ENCODE data around the gene TNPO1. TPM values are rescaled to one million over a fixed set of nuclear protein-coding genes. Genes with fewer than 3 reads are reported as not detected.

TNPO1 gene
- total and polyA plus RNA-seq, 2 experiments from 2014 or later: 98.9 to 167 TPM

GRCh38 chr5:72949481-72949880, 133.0 kb downstream of the TNPO1 start:
- Histone ChIP-seq H3K4me3 (no peak overlapping the region), H3K9ac (no peak overlapping the region), H4K20me1 (ENCODE audit: insufficient read depth) (no peaks in the 10 kb centered on the region), H3K4me2 (ENCODE audit: unreplicated experiment) (no peak overlapping the region), H3K36me3 (ENCODE audit: low read depth) (no peaks in the 10 kb centered on the region), H3K9me3 (ENCODE audit: low read depth) (no peaks in the 10 kb centered on the region), H3K4me1 (ENCODE audit: insufficient read depth) (peaks cover 28% of the 10 kb centered on the region), H3K79me2 (ENCODE audit: insufficient read depth) (no peaks in the 10 kb centered on the region), H2AFZ (no peak overlapping the region), H3F3A (ENCODE audit: insufficient read depth) (peaks cover 26% of the 10 kb centered on the region), H3K27ac (no peak overlapping the region), H3K9me2 (ENCODE audit: insufficient read depth) (no peaks in the 10 kb centered on the region), H3K27me3 (replicated peaks; ENCODE audit: insufficient read depth) (no peaks in the 10 kb centered on the region)
- in situ Hi-C loops (cut with MboI): no loop called here
- no peak for DNase-seq
- no peak for TF ChIP-seq EZH2phosphoT487 (IDR thresholded peaks at IDR 0.05; ENCODE audit: insufficient read depth, low read depth)
- no peak for TF ChIP-seq EZH2 (IDR thresholded peaks at IDR 0.05; ENCODE audit: insufficient read depth, poor library complexity, severe bottlenecking)

- Histone ChIP-seq H3K9ac (peak overlapping the region; percentile 23), H3K9me2 (ENCODE audit: insufficient read depth) (no peaks in the 10 kb centered on the region), H3K4me2 (ENCODE audit: unreplicated experiment) (peak overlapping the region; percentile 63), H3K4me1 (ENCODE audit: insufficient read depth) (peaks cover 35% of the 10 kb centered on the region), H3F3A (ENCODE audit: insufficient read depth) (peaks cover 36% of the 10 kb centered on the region), H4K20me1 (ENCODE audit: insufficient read depth) (no peaks in the 10 kb centered on the region), H3K36me3 (ENCODE audit: low read depth) (no peaks in the 10 kb centered on the region), H3K79me2 (ENCODE audit: insufficient read depth) (peaks cover 4% of the 10 kb centered on the region), H3K4me3 (peak overlapping the region; percentile 11; the same call in 1 of the 2 replicates), H3K9me3 (ENCODE audit: low read depth) (no peaks in the 10 kb centered on the region), H3K27me3 (replicated peaks; ENCODE audit: insufficient read depth) (no peaks in the 10 kb centered on the region), H3K27ac (peak overlapping the region; percentile 65), H2AFZ (peak overlapping the region; percentile 17)
- 71% methylated on average over 7 of the region's 7 CpGs for WGBS, 2 experiments (ENCODE audit: low coverage in 1 of 2, low lambda C conversion rate in 2 of 2, missing lambda C conversion rate in 2 of 2)
- TF ChIP-seq EZH2 (IDR thresholded peaks at IDR 0.05; ENCODE audit: insufficient read depth, poor library complexity, severe bottlenecking) (no peak), EZH2phosphoT487 (IDR thresholded peaks at IDR 0.05; ENCODE audit: insufficient read depth, low read depth) (no peak)
- in situ Hi-C loops (cut with MboI): no loop called here
- DNase-seq: peak; percentile 87
Observed at GRCh38 chr5:72951671-72952468, 135.4 kb downstream of the TNPO1 start.

- Histone ChIP-seq H3F3A (ENCODE audit: insufficient read depth) (peaks cover 47% of the 10 kb centered on the region), H2AFZ (no peak overlapping the region), H3K4me2 (ENCODE audit: unreplicated experiment) (peak overlapping the region; percentile 85), H3K27me3 (replicated peaks; ENCODE audit: insufficient read depth) (no peaks in the 10 kb centered on the region), H3K4me3 (peak overlapping the region; percentile 82), H3K9me3 (ENCODE audit: low read depth) (no peaks in the 10 kb centered on the region), H3K79me2 (ENCODE audit: insufficient read depth) (peaks cover 29% of the 10 kb centered on the region), H4K20me1 (ENCODE audit: insufficient read depth) (no peaks in the 10 kb centered on the region), H3K4me1 (ENCODE audit: insufficient read depth) (peaks cover 48% of the 10 kb centered on the region), H3K36me3 (ENCODE audit: low read depth) (no peaks in the 10 kb centered on the region), H3K9ac (peak overlapping the region; percentile 91; the same call in 1 of the 2 replicates), H3K27ac (peak overlapping the region; percentile 98), H3K9me2 (ENCODE audit: insufficient read depth) (no peaks in the 10 kb centered on the region)
- no peak for DNase-seq
- TF ChIP-seq EZH2 (IDR thresholded peaks at IDR 0.05; ENCODE audit: insufficient read depth, poor library complexity, severe bottlenecking) (no peak), EZH2phosphoT487 (IDR thresholded peaks at IDR 0.05; ENCODE audit: insufficient read depth, low read depth) (no peak)
- in situ Hi-C loops (cut with MboI): no loop called here
- 95% methylated on average over 4 to 7 of the region's 7 CpGs for WGBS, 2 experiments (ENCODE audit: low coverage in 1 of 2, low lambda C conversion rate in 2 of 2, missing lambda C conversion rate in 2 of 2)
Observed at GRCh38 chr5:72954389-72954788, 137.9 kb downstream of the TNPO1 start.

GRCh38 chr5:72955143-72955767, 138.8 kb downstream of the TNPO1 start:
- WGBS, 2 experiments (ENCODE audit: low coverage in 1 of 2, low lambda C conversion rate in 2 of 2, missing lambda C conversion rate in 2 of 2): 4% methylated on average over 32 to 33 of the region's 33 CpGs
- Histone ChIP-seq H3K27ac (peak overlapping the region; percentile 98), H3K9me2 (ENCODE audit: insufficient read depth) (no peaks in the 10 kb centered on the region), H3K4me3 (peak overlapping the region; percentile 82), H4K20me1 (ENCODE audit: insufficient read depth) (no peaks in the 10 kb centered on the region), H3K36me3 (ENCODE audit: low read depth) (0 out of 2 replicates have a peak, but pooled peaks cover 4% of the 10 kb centered on the region), H2AFZ (peak overlapping the region; percentile 88), H3K27me3 (replicated peaks; ENCODE audit: insufficient read depth) (no peaks in the 10 kb centered on the region), H3K79me2 (ENCODE audit: insufficient read depth) (peaks cover 38% of the 10 kb centered on the region), H3K4me1 (ENCODE audit: insufficient read depth) (peaks cover 48% of the 10 kb centered on the region), H3K9ac (peak overlapping the region; percentile 91), H3K4me2 (ENCODE audit: unreplicated experiment) (peak overlapping the region; percentile 85), H3K9me3 (ENCODE audit: low read depth) (no peaks in the 10 kb centered on the region), H3F3A (ENCODE audit: insufficient read depth) (peaks cover 47% of the 10 kb centered on the region)
- TF ChIP-seq EZH2 (IDR thresholded peaks at IDR 0.05; ENCODE audit: insufficient read depth, poor library complexity, severe bottlenecking): no peak
- no peak for TF ChIP-seq EZH2phosphoT487 (IDR thresholded peaks at IDR 0.05; ENCODE audit: insufficient read depth, low read depth)
- in situ Hi-C loops (cut with MboI): no loop called here
- no peak for DNase-seq

All from GM23248 (cell line).